SK-N-SH (cell line): Measurements from ENCODE around the gene EMCN. TPM values are rescaled to one million over a fixed set of nuclear protein-coding genes. Genes with fewer than 3 reads are reported as not detected.

ENCODE experiments used
- CTCF ChIA-PET: fragments of 300-600, 350-600 bp; formaldehyde crosslinking; extraction: SDS; loops from one replicate; lab custom pipeline; 2021; lab: Yijun Ruan, JAX
- POLR2A ChIA-PET: fragments of 350-600 bp; sonication (Branson Sonifier 250); formaldehyde crosslinking; extraction: SDS; loops from one replicate; lab custom pipeline; 2020; ENCODE audit warnings: antibody characterized with exemption, inconsistent platforms; lab: Yijun Ruan, JAX
- DNase-seq: peaks from one replicate; pipeline ENCODE4 v3.0.0; 2012
- H2AFZ ChIP-seq: fragments of 200-600 bp; sonication (generic); 2 replicates; pipeline ENCODE4 v1.8.1; 2016; ENCODE audit warnings: antibody characterized with exemption, mild to moderate bottlenecking, low read depth
- H3F3A ChIP-seq: fragments of 200-600 bp; sonication (generic); replicated peaks from 2 replicates; pipeline ENCODE3; 2016; ENCODE audit warnings: antibody characterized with exemption, mild to moderate bottlenecking; ENCODE audit not compliant: insufficient read depth
- H3K27ac ChIP-seq, 2 experiments: fragments of 200-500 bp in 1 of 2; fragments of 200-600 bp in 1 of 2; sonication (Bioruptor generic) in 1 of 2; sonication (generic), shearing (Covaris generic) in 1 of 2; 2 replicates each; pipeline versions ENCODE4 v1.5.1 to v1.6.1; 2014 to 2016; ENCODE audit warnings: low read depth in 2 of 2, inconsistent platforms in 1 of 2, low read length in 1 of 2, mild to moderate bottlenecking in 1 of 2, mixed read lengths in 1 of 2
- H3K27me3 ChIP-seq: fragments of 200-600 bp; sonication (generic), shearing (Covaris generic); 2 replicates; pipeline ENCODE4 v1.6.1; 2016; ENCODE audit warnings: mixed run types; ENCODE audit not compliant: insufficient read depth
- H3K36me3 ChIP-seq, 2 experiments: fragments of 200-500 bp in 1 of 2; fragments of 200-600 bp in 1 of 2; sonication (Bioruptor generic) in 1 of 2; sonication (generic) in 1 of 2; replicated peaks in 1 of 2; 2 replicates each; pipeline versions ENCODE3 to v1.5.1; 2014 to 2016; ENCODE audit warnings: low read length in 1 of 2, mild to moderate bottlenecking in 1 of 2; ENCODE audit not compliant: insufficient read depth in 2 of 2, control insufficient read depth in 1 of 2
- H3K4me1 ChIP-seq, 2 experiments: fragments of 200-500 bp in 1 of 2; fragments of 200-600 bp in 1 of 2; sonication (Bioruptor generic) in 1 of 2; sonication (generic), shearing (Covaris generic) in 1 of 2; 2 replicates each; pipeline versions ENCODE4 v1.5.1 to v1.6.1; 2014 to 2016; ENCODE audit warnings: low read depth in 1 of 2, low read length in 1 of 2, mixed run types in 1 of 2; ENCODE audit not compliant: insufficient read depth in 2 of 2, control insufficient read depth in 1 of 2
- H3K4me2 ChIP-seq: fragments of 200-600 bp; sonication (generic), shearing (Covaris generic); 2 replicates; pipeline ENCODE4 v1.6.1; 2017; ENCODE audit warnings: mixed run types
- H3K4me3 ChIP-seq, 2 experiments: fragments of 200-500 bp in 1 of 2; fragments of 200-600 bp in 1 of 2; sonication (Bioruptor generic) in 1 of 2; sonication (generic), shearing (Covaris generic) in 1 of 2; 2 replicates each; pipeline versions ENCODE4 v1.5.1 to v1.8.1; 2014 to 2016; ENCODE audit warnings: low read depth in 2 of 2, inconsistent platforms in 1 of 2, low read length in 1 of 2, mild to moderate bottlenecking in 1 of 2, mixed read lengths in 1 of 2, moderate library complexity in 1 of 2
- H3K79me2 ChIP-seq: fragments of 200-600 bp; sonication (generic); 2 replicates; pipeline ENCODE4 v1.8.1; 2017; ENCODE audit warnings: mild to moderate bottlenecking; ENCODE audit not compliant: insufficient read depth
- H3K9ac ChIP-seq: fragments of 200-600 bp; sonication (generic); 2 replicates; pipeline ENCODE4 v1.6.1; 2017; ENCODE audit warnings: mixed run types
- H3K9me2 ChIP-seq: fragments of 200-600 bp; sonication (generic); 2 replicates; pipeline ENCODE4 v1.6.1; 2017; ENCODE audit warnings: mixed run types
- H3K9me3 ChIP-seq: fragments of 200-600 bp; sonication (generic); 2 replicates; pipeline ENCODE4 v1.6.1; 2017; ENCODE audit warnings: mixed run types, mild to moderate bottlenecking, moderate library complexity
- H4K20me1 ChIP-seq: fragments of 200-600 bp; sonication (generic); 2 replicates; pipeline ENCODE4 v1.6.1; 2017; ENCODE audit warnings: mild to moderate bottlenecking, mixed run types; ENCODE audit not compliant: insufficient read depth
- ELF1 ChIP-seq: IDR thresholded peaks from 2 replicates; pipeline ENCODE4 v1.4.0; 2012
- EP300 ChIP-seq, 2 experiments: IDR thresholded peaks; 2 replicates each; pipeline versions ENCODE4 v1.4.0 to v1.6.1; 2012; ENCODE audit warnings: borderline replicate concordance in 1 of 2, low read depth in 1 of 2, low read length in 1 of 2
- FOXJ3 ChIP-seq: sonication (generic); formaldehyde crosslinking; IDR thresholded peaks from 2 replicates; pipeline ENCODE4 v1.5.1; 2020; ENCODE audit warnings: mild to moderate bottlenecking, missing genetic modification reagents
- FOXM1 ChIP-seq: IDR thresholded peaks from 2 replicates; pipeline ENCODE4 v1.4.0; 2012; ENCODE audit warnings: low read depth, mild to moderate bottlenecking
- GATA2 ChIP-seq: sonication (generic); formaldehyde crosslinking; IDR thresholded peaks from 2 replicates; pipeline ENCODE4 v1.5.0; 2020; ENCODE audit warnings: mild to moderate bottlenecking, missing genetic modification reagents
- JUND ChIP-seq: IDR thresholded peaks from 2 replicates; pipeline ENCODE4 v1.4.0; 2012
- NFIC ChIP-seq: IDR thresholded peaks from 2 replicates; pipeline ENCODE4 v1.4.0; 2012; ENCODE audit warnings: borderline replicate concordance
- NRF1 ChIP-seq: IDR thresholded peaks from 2 replicates; pipeline ENCODE4 v1.6.1; 2012; ENCODE audit warnings: low read depth, mild to moderate bottlenecking, low read length
- PBX3 ChIP-seq: IDR thresholded peaks from 2 replicates; pipeline ENCODE4; 2012
- REST ChIP-seq: IDR thresholded peaks from 2 replicates; pipeline ENCODE4 v1.6.1; 2012; ENCODE audit warnings: mild to moderate bottlenecking, low read depth, low read length, moderate library complexity
- RFX5 ChIP-seq: IDR thresholded peaks from 2 replicates; pipeline ENCODE4 v1.6.1; 2012; ENCODE audit warnings: mild to moderate bottlenecking, improper control_type of control experiment, low read length
- SIN3A ChIP-seq: IDR thresholded peaks from 2 replicates; pipeline ENCODE4 v1.6.1; 2012; ENCODE audit warnings: low read depth, mild to moderate bottlenecking, low read length, moderate library complexity, borderline replicate concordance
- SMC3 ChIP-seq: IDR thresholded peaks from 2 replicates; pipeline ENCODE4 v1.6.1; 2012; ENCODE audit warnings: low read depth, low read length, improper control_type of control experiment
- TAF1 ChIP-seq: IDR thresholded peaks from 2 replicates; pipeline ENCODE4 v1.6.1; 2012; ENCODE audit warnings: low read depth, mild to moderate bottlenecking, low read length, moderate library complexity, borderline replicate concordance
- TCF12 ChIP-seq: IDR thresholded peaks from 2 replicates; pipeline ENCODE4 v1.4.0; 2012
- USF1 ChIP-seq: IDR thresholded peaks from 2 replicates; pipeline ENCODE4 v1.4.0; 2012; ENCODE audit warnings: low read depth, borderline replicate concordance
- USF2 ChIP-seq: fragments of 150-350 bp; IDR thresholded peaks from 2 replicates; pipeline ENCODE4 v1.6.1; 2017; ENCODE audit warnings: antibody characterized with exemption, low read length, low read depth, borderline replicate concordance
- WGBS: methylation state at CpG from one replicate; pipeline ENCODE4 v1.1.6; 2017; ENCODE audit warnings: low lambda C conversion rate; 5-methylcytosine and 5-hydroxymethylcytosine counted together
- polyA plus RNA-seq, 3 experiments: library from polyadenylated mRNA; depleted of rRNA; stranded (reverse); fragments of >200 nt; gene quantifications; 2 replicates each; pipeline ENCODE4 v1.2.3, GENCODE V29; 2012

Gene EMCN
- polyA plus RNA-seq, 1 of the 3 experiments (the other 2 are of a cell fraction) = 0.30 TPM

- no peak for TF ChIP-seq ELF1
- no peak for TF ChIP-seq JUND
- TF ChIP-seq TCF12 = no peak
- TF ChIP-seq USF2 = no peak
- no peak for TF ChIP-seq EP300 (IDR thresholded peaks at IDR 0.05; ENCODE audit: borderline replicate concordance in 1 of 2, low read depth in 1 of 2, low read length in 1 of 2)
- TF ChIP-seq USF1 = no peak
These were observed 39.5 kb upstream of the EMCN start (continued) for GRCh38 chr4:100557306-100557705.

GRCh38 chr4:100555611-100556337 is 38.0 kb upstream of the EMCN start:
- Histone ChIP-seq H2AFZ (no peak overlapping the region), H3K9me3 (0 out of 2 replicates have a peak, but pooled peaks cover 7% of the 10 kb centered on the region), H3K4me2 (no peak overlapping the region), H3K4me3 (no peak overlapping the region), H3K27me3 (no peaks in the 10 kb centered on the region), H3K36me3 (no peaks in the 10 kb centered on the region), H3K79me2 (no peaks in the 10 kb centered on the region), H3K27ac (peak overlapping the region; percentile 22 to 50; a peak in 1 of 4 replicates), H3K9me2 (no peaks in the 10 kb centered on the region), H3K4me1 (no peaks in the 10 kb centered on the region; a peak in 1 of 4 replicates), H4K20me1 (no peaks in the 10 kb centered on the region), H3F3A (no peaks in the 10 kb centered on the region), H3K9ac (no peak overlapping the region)
- ChIA-PET CTCF (interaction anchor here (0.8 kb wide), 1 partner anchor 1744 kb away, joined by 3 read pairs; no protein-coding TSS in a partner anchor), POLR2A (no interaction called here)
- 68% methylated on average over 2 of the region's 2 CpGs for WGBS
- TF ChIP-seq TAF1 = no peak
- TF ChIP-seq FOXJ3 (CRISPR knock-in tag) = no peak
- TF ChIP-seq TCF12 = peak; percentile 34; the same call in 1 of the 2 replicates
- TF ChIP-seq SIN3A = no peak
- TF ChIP-seq NFIC = peak; percentile 15; the same call in 1 of the 2 replicates
- TF ChIP-seq PBX3 = peak; percentile 33; the same call in 1 of the 2 replicates
- TF ChIP-seq JUND = no peak
- DNase-seq = no peak

GRCh38 chr4:100548200-100548560 is 30.4 kb upstream of the EMCN start:
- no peaks in the 10 kb centered on the region for H3K79me2 ChIP-seq
- H3F3A ChIP-seq = no peaks in the 10 kb centered on the region

More at GRCh38 chr4:100548200-100548560, 30.4 kb upstream of the EMCN start:
- H3K36me3 ChIP-seq = no peaks in the 10 kb centered on the region
- peaks cover 0 to 3% of the 10 kb centered on the region in 2 experiments; a peak in 2 of 4 replicates for H3K4me1 ChIP-seq
- ChIA-PET CTCF (interaction anchor here (0.7 kb wide), 1 partner anchor 11 kb away, joined by 3 read pairs; no protein-coding TSS in a partner anchor), POLR2A (no interaction called here)
- H3K27ac ChIP-seq = no peak overlapping the region
- TF ChIP-seq TAF1 (no peak), ELF1 (no peak), SMC3 (no peak), REST (no peak), NRF1 (no peak), SIN3A (no peak), GATA2 (CRISPR knock-in tag) (no peak), PBX3 (no peak), FOXM1 (no peak), RFX5 (no peak), EP300 (IDR thresholded peaks at IDR 0.05; ENCODE audit: borderline replicate concordance in 1 of 2, low read depth in 1 of 2, low read length in 1 of 2) (no peak)
- H3K4me3 ChIP-seq = no peak overlapping the region
- WGBS = 78% methylated on average over 1 of the region's 1 CpG
- no peaks in the 10 kb centered on the region for H3K9me2 ChIP-seq
- no peaks in the 10 kb centered on the region for H4K20me1 ChIP-seq
- H3K4me2 ChIP-seq = no peak overlapping the region
- DNase-seq = no peak
- no peak overlapping the region for H2AFZ ChIP-seq
- no peaks in the 10 kb centered on the region for H3K9me3 ChIP-seq
- no peaks in the 10 kb centered on the region for H3K27me3 ChIP-seq
- H3K9ac ChIP-seq = no peak overlapping the region
